PC-3 (cell line): ENCODE measurements around the gene MT3. TPM values are rescaled to one million over a fixed set of nuclear protein-coding genes. Genes with fewer than 3 reads are reported as not detected.

Source experiments
- ATAC-seq: fragments of 200-7000 bp; cut with Tn5 transposase; 2 replicates; pipeline ENCODE4 v1.9.1; 2020; ENCODE audit warnings: mild to moderate bottlenecking, moderate library complexity
- BruUV-seq: library from RNA; stranded (reverse); fragments of 400-500 nt; replicated peaks from 2 replicates; lab custom pipeline; 2021; lab: Mats Ljungman, UMichigan
- CTCF ChIA-PET: fragments of 300-600 bp; sonication (Branson Sonifier 250); formaldehyde crosslinking; loops from one replicate; lab custom pipeline; 2022; ENCODE audit warnings: antibody characterized with exemption; lab: Charles Lee
- POLR2A ChIA-PET: fragments of 300-600 bp; sonication (Branson Sonifier 250); formaldehyde crosslinking; loops from one replicate; lab custom pipeline; 2022; ENCODE audit warnings: antibody characterized with exemption; ENCODE audit not compliant: unreplicated experiment; lab: Charles Lee
- DNase-seq: peaks from one replicate; pipeline ENCODE4 v3.0.0-alpha.2; 2015
- H2AFZ ChIP-seq: fragments of 300-600 bp; sonication (generic); 2 replicates; pipeline ENCODE4 v1.6.0; 2016; ENCODE audit warnings: antibody characterized with exemption, low read length
- H3F3A ChIP-seq: fragments of 300-600 bp; sonication (generic); one replicate; pipeline ENCODE4 v1.6.0; 2017; ENCODE audit warnings: antibody characterized with exemption, low read length, control low read depth, mild to moderate bottlenecking; ENCODE audit not compliant: unreplicated experiment
- H3K27ac ChIP-seq: fragments of 300-600 bp; sonication (generic); 2 replicates; pipeline ENCODE4 v1.5.1; 2016; ENCODE audit warnings: mild to moderate bottlenecking, low read length
- H3K27me3 ChIP-seq: fragments of 300-600 bp; sonication (generic); 2 replicates; pipeline ENCODE4 v1.6.1; 2016; ENCODE audit warnings: low read length, mixed read lengths
- H3K36me3 ChIP-seq: fragments of 300-600 bp; sonication (generic); 2 replicates; pipeline ENCODE4 v1.6.1; 2016; ENCODE audit warnings: low read depth, mixed run types, low read length, mixed read lengths
- H3K4me1 ChIP-seq: fragments of 300-600 bp; sonication (generic); 2 replicates; pipeline ENCODE4 v1.5.1; 2016; ENCODE audit warnings: low read length; ENCODE audit not compliant: insufficient read depth
- H3K4me2 ChIP-seq: fragments of 300-600 bp; sonication (generic); 2 replicates; pipeline ENCODE4 v1.6.0; 2016; ENCODE audit warnings: low read length
- H3K4me3 ChIP-seq: fragments of 300-600 bp; sonication (generic); 2 replicates; pipeline ENCODE4 v1.5.1; 2016; ENCODE audit warnings: mild to moderate bottlenecking, low read length, mixed read lengths
- H3K79me2 ChIP-seq: fragments of 300-600 bp; sonication (generic); 2 replicates; pipeline ENCODE4 v1.6.1; 2017; ENCODE audit warnings: low read length, mixed read lengths
- H3K9ac ChIP-seq: fragments of 300-600 bp; sonication (generic); 2 replicates; pipeline ENCODE4 v1.6.0; 2016; ENCODE audit warnings: mild to moderate bottlenecking, low read length
- H3K9me2 ChIP-seq: fragments of 300-600 bp; sonication (generic); replicated peaks from 2 replicates; pipeline ENCODE4 v1.6.1; 2016; ENCODE audit warnings: mixed run types, low read length, mixed read lengths
- H3K9me3 ChIP-seq: fragments of 300-600 bp; sonication (generic); 2 replicates; pipeline ENCODE4 v1.6.1; 2016; ENCODE audit warnings: low read length, mixed read lengths
- H4K20me1 ChIP-seq: fragments of 300-600 bp; sonication (generic); 2 replicates; pipeline ENCODE4 v1.6.1; 2016; ENCODE audit warnings: low read length, mixed read lengths
- EZH2 ChIP-seq: fragments of 300-600 bp; sonication (generic); IDR thresholded peaks from one replicate; pipeline ENCODE4 v1.6.1; 2017; ENCODE audit warnings: antibody characterized with exemption, mild to moderate bottlenecking, low read length; ENCODE audit not compliant: unreplicated experiment
- EZH2phosphoT487 ChIP-seq: fragments of 300-600 bp; sonication (generic); IDR thresholded peaks from 2 replicates; pipeline ENCODE4 v1.6.1; 2018; ENCODE audit warnings: mild to moderate bottlenecking, antibody characterized with exemption, low read length, borderline replicate concordance
- intact Hi-C: fragments of 100-400 bp; cut with micrococcal nuclease; formaldehyde crosslinking; loops from 2 replicates; pipeline ENCODE4 v1.9.0; 2023
- total RNA-seq: library from RNA; depleted of rRNA; stranded (reverse); fragments of >200 nt; gene quantifications from 2 replicates; pipeline ENCODE4 v1.2.3, GENCODE V29; 2014
- TF ChIP-seq, protein P1 (sequence below): fragments of 300-600 bp; sonication (generic); conservative IDR thresholded peaks from 2 replicates; pipeline ENCODE4 v1.5.1; 2017; ENCODE audit warnings: antibody characterized with exemption, low read depth, mild to moderate bottlenecking, low read length

MT3 gene
- total RNA-seq, 1 experiment from 2014 or later, result not detected

DNA sequence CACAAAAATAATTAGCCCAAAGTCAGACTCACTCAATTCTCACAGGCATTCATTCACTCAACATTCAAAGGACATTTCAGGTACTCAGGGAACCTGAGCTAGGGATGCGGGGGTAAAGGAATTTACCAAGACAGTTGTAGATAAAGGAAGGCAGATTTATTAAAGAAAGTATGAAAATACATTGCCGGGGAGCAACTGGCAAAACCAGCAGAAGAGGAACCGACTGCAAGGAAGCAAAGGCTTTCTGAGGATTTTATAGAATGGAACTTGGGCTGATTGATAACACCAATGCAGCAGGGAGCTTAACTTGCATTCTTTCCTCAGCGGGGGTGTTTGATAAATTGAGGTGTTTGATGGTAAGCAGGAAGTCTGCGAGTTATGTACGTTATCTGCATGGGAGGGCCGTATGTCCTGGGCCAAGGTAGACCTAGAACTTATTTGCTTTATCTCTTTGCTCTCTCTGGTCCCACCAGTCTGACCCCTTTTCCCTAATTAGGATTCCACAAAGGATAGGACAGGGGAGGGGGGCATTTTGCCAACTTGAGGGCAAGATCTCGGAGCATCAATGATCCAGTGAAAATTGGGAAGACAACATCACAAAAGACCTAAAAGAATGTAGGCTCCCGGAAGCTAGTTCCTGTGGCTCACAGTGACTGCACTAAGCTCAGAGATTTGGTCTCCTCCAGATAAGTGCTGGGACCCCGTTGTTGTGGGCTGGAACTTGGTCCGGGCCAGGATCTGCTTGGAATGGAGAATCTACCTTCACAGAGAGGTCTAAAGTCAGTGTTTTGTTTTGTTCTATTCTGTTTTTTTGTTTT lies 5.8 kb upstream of the MT3 start:
- Histone ChIP-seq H3K27me3 (no peaks in the 10 kb centered on the region), H3K36me3 (no peaks in the 10 kb centered on the region), H3K4me3 (no peak overlapping the region), H3F3A (no peaks in the 10 kb centered on the region), H3K9me3 (no peaks in the 10 kb centered on the region), H3K4me1 (no peaks in the 10 kb centered on the region), H3K27ac (no peak overlapping the region), H3K79me2 (no peaks in the 10 kb centered on the region), H3K9ac (no peak overlapping the region), H3K4me2 (no peak overlapping the region), H2AFZ (no peak overlapping the region), H4K20me1 (no peaks in the 10 kb centered on the region), H3K9me2 (no peaks in the 10 kb centered on the region)
- POLR2A ChIA-PET, result no interaction called here
- CTCF ChIA-PET, result no interaction called here
- intact Hi-C loops, result no loop called here
- ATAC-seq (no peak), DNase-seq (no peak)
- no TSS peak for BruUV-seq
- TF ChIP-seq, protein P1, sequence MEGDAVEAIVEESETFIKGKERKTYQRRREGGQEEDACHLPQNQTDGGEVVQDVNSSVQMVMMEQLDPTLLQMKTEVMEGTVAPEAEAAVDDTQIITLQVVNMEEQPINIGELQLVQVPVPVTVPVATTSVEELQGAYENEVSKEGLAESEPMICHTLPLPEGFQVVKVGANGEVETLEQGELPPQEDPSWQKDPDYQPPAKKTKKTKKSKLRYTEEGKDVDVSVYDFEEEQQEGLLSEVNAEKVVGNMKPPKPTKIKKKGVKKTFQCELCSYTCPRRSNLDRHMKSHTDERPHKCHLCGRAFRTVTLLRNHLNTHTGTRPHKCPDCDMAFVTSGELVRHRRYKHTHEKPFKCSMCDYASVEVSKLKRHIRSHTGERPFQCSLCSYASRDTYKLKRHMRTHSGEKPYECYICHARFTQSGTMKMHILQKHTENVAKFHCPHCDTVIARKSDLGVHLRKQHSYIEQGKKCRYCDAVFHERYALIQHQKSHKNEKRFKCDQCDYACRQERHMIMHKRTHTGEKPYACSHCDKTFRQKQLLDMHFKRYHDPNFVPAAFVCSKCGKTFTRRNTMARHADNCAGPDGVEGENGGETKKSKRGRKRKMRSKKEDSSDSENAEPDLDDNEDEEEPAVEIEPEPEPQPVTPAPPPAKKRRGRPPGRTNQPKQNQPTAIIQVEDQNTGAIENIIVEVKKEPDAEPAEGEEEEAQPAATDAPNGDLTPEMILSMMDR, result no peak
- no peak for TF ChIP-seq EZH2
- no peak for TF ChIP-seq EZH2phosphoT487

DNA sequence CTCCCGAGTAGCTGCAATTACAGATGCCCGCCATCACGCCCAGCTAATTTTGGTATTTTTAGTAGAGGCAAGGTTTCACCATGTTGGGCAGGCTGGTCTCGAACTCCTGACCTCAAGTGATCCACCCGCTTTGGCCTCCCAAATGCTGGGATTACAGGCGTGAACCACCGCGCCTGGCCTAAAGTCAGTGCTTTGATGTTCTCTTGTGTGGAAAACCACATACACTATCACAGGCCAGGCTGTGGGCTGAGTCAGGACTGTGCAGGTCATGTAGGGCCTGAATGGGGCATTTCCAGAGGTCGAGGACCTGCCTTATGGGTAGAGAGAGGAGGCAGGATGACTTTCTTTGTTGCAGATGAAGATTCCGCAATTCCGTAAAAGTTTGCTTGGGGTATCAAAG lies 5.1 kb upstream of the MT3 start:
- no peak for DNase-seq
- H2AFZ ChIP-seq, result no peak overlapping the region
- H4K20me1 ChIP-seq, result no peaks in the 10 kb centered on the region
- H3K9ac ChIP-seq, result no peak overlapping the region
- intact Hi-C loops, result no loop called here
- H3K27ac ChIP-seq, result no peak overlapping the region
- H3K4me3 ChIP-seq, result no peak overlapping the region
- 0 out of 2 replicates have a peak, but pooled peaks cover 5% of the 10 kb centered on the region for H3K27me3 ChIP-seq
- H3K36me3 ChIP-seq, result no peaks in the 10 kb centered on the region
- H3K4me2 ChIP-seq, result no peak overlapping the region
- no TSS peak for BruUV-seq
- no peaks in the 10 kb centered on the region for H3K4me1 ChIP-seq
- no peaks in the 10 kb centered on the region for H3K9me3 ChIP-seq
- ChIA-PET POLR2A (no interaction called here), CTCF (no interaction called here)
- H3K9me2 ChIP-seq, result no peaks in the 10 kb centered on the region
- no peaks in the 10 kb centered on the region for H3F3A ChIP-seq
- TF ChIP-seq, protein P1, result no peak
- TF ChIP-seq EZH2 (no peak), EZH2phosphoT487 (no peak)
- ATAC-seq, result no peak
- H3K79me2 ChIP-seq, result no peaks in the 10 kb centered on the region

DNA sequence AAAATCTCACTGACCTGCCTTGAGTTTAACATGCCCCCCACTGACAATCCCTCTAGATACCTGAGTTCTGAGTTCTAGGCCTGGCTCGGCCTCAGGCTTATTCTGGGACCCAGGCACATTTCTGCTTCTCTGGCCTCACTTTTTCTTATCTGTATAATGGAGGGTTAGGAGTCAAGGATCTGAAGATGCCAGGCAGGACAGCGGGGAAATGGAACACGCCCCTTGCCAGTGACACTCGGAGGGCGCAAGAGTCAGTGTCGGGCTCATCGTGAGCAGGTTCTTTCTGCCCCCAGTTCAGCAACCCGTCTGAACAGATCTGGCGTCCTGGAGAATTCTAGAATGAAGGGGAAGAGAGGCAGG lies 567 bp upstream of the MT3 start:
- Histone ChIP-seq H3K9me2 (no peaks in the 10 kb centered on the region), H3K9ac (no peak overlapping the region), H3K36me3 (no peaks in the 10 kb centered on the region), H3K4me3 (no peak overlapping the region), H3K9me3 (no peaks in the 10 kb centered on the region), H3F3A (no peaks in the 10 kb centered on the region), H3K4me2 (peak overlapping the region; percentile 76; the same call in 1 of the 2 replicates), H3K27me3 (0 out of 2 replicates have a peak, but pooled peaks cover 5% of the 10 kb centered on the region), H3K79me2 (no peaks in the 10 kb centered on the region), H3K27ac (no peak overlapping the region), H4K20me1 (no peaks in the 10 kb centered on the region), H2AFZ (no peak overlapping the region), H3K4me1 (no peaks in the 10 kb centered on the region)
- POLR2A ChIA-PET, result no interaction called here
- BruUV-seq, result no TSS peak
- ATAC-seq (no peak), DNase-seq (no peak)
- TF ChIP-seq EZH2 (no peak), EZH2phosphoT487 (no peak)
- TF ChIP-seq, protein P1, result no peak
- intact Hi-C loops, result no loop called here
- CTCF ChIA-PET, result no interaction called here
